Sigmoid colon (tissue), 4 donors: Measurements from ENCODE around the gene NUDT16.

Experiments
- EP300 ChIP-seq, 4 donors: sonication (generic); formaldehyde crosslinking; IDR thresholded peaks; one replicate each; pipeline ENCODE4 v1.6.1; 2017; ENCODE audit warnings: antibody characterized with exemption in 4 of 4
- POLR2A ChIP-seq, 2 donors: fragments of 450-650 bp; IDR thresholded peaks; one replicate each; pipeline ENCODE4 v1.6.1; 2016; ENCODE audit warnings: antibody characterized with exemption in 2 of 2, mild to moderate bottlenecking in 2 of 2, moderate library complexity in 2 of 2
- POLR2AphosphoS5 ChIP-seq, 4 donors: sonication (generic); formaldehyde crosslinking; IDR thresholded peaks; one replicate each; pipeline ENCODE4 v1.6.1; 2017; ENCODE audit warnings: antibody characterized with exemption in 4 of 4
- TF ChIP-seq, protein P1 (sequence below), 4 experiments: fragments of 450-650 bp in 3 of 4; fragments of 200-600 bp in 1 of 4; IDR thresholded peaks; one replicate each; pipeline ENCODE4 v1.5.1; 2016 to 2019; ENCODE audit warnings: antibody characterized with exemption in 4 of 4, mild to moderate bottlenecking in 3 of 4, moderate library complexity in 2 of 4

DNA sequence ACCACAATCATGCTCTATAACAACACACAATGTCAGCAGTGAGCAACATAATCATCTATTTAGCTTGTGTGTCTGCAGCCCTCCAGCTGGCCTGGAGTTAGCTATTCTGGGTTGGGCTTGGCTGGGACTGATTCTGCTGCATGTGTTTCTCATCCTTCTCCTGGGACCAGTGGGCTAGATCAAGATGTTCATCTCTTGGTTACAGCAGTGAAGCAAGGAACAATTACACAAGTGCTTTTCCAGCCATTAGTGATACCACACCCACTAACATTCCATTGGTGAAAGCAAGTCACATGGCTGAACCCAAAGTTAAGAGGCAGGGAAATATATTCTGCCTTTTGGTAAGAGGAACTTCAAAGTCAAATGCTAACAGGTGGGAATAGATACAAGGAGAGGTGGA lies 14.6 kb downstream of the NUDT16 start:
- TF ChIP-seq, protein P1, sequence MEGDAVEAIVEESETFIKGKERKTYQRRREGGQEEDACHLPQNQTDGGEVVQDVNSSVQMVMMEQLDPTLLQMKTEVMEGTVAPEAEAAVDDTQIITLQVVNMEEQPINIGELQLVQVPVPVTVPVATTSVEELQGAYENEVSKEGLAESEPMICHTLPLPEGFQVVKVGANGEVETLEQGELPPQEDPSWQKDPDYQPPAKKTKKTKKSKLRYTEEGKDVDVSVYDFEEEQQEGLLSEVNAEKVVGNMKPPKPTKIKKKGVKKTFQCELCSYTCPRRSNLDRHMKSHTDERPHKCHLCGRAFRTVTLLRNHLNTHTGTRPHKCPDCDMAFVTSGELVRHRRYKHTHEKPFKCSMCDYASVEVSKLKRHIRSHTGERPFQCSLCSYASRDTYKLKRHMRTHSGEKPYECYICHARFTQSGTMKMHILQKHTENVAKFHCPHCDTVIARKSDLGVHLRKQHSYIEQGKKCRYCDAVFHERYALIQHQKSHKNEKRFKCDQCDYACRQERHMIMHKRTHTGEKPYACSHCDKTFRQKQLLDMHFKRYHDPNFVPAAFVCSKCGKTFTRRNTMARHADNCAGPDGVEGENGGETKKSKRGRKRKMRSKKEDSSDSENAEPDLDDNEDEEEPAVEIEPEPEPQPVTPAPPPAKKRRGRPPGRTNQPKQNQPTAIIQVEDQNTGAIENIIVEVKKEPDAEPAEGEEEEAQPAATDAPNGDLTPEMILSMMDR (IDR thresholded peaks at IDR 0.05) = no peak
- TF ChIP-seq POLR2AphosphoS5 (IDR thresholded peaks at IDR 0.05) (no peak), EP300 (IDR thresholded peaks at IDR 0.05) (no peak), POLR2A (IDR thresholded peaks at IDR 0.05) (no peak)
